ENCODE data around the gene RASGRP2.

The RASGRP2 gene

GRCh38 chr11:64726211-64726641 is 17.7 kb downstream of the RASGRP2 start:
- Histone ChIP-seq H3K4me1 (ENCODE audit: insufficient read depth, low read length) (peaks cover 29% of the 10 kb centered on the region), H3K9me3 (ENCODE audit: control insufficient read depth, insufficient read depth, low read length) (no peaks in the 10 kb centered on the region), H3K36me3 (ENCODE audit: insufficient read depth, low read length) (no peaks in the 10 kb centered on the region), H3K9ac (ENCODE audit: low read depth, low read length) (no peak overlapping the region)

- Histone ChIP-seq H3K36me3 (ENCODE audit: insufficient read depth, low read length) (no peaks in the 10 kb centered on the region), H3K4me1 (ENCODE audit: insufficient read depth, low read length) (peaks cover 29% of the 10 kb centered on the region), H3K9me3 (ENCODE audit: control insufficient read depth, insufficient read depth, low read length) (no peaks in the 10 kb centered on the region), H3K9ac (ENCODE audit: low read depth, low read length) (no peak overlapping the region)
Measured at GRCh38 chr11:64724863-64725532, 18.9 kb downstream of the RASGRP2 start.

- Histone ChIP-seq H3K9me3 (ENCODE audit: control insufficient read depth, insufficient read depth, low read length) (no peaks in the 10 kb centered on the region), H3K36me3 (ENCODE audit: insufficient read depth, low read length) (no peaks in the 10 kb centered on the region), H3K4me1 (ENCODE audit: insufficient read depth, low read length) (peaks cover 29% of the 10 kb centered on the region), H3K9ac (ENCODE audit: low read depth, low read length) (no peak overlapping the region; the same call in 1 of the 2 replicates)
Measured at GRCh38 chr11:64723907-64724862, 19.8 kb downstream of the RASGRP2 start.

- Histone ChIP-seq H3K4me1 (ENCODE audit: insufficient read depth, low read length) (peaks cover 29% of the 10 kb centered on the region), H3K9me3 (ENCODE audit: control insufficient read depth, insufficient read depth, low read length) (no peaks in the 10 kb centered on the region), H3K9ac (ENCODE audit: low read depth, low read length) (peak within 1 kb of the TSS; percentile 87), H3K36me3 (ENCODE audit: insufficient read depth, low read length) (no peaks in the 10 kb centered on the region)
Measured at GRCh38 chr11:64723117-64723906, 20.6 kb downstream of the RASGRP2 start, which contains the start of gene NRXN2. Gene NRXN2 (minus strand): TSS chr11:64723197. CDS start chr11:64713699, 9,498 bp downstream.

- Histone ChIP-seq H3K9ac (ENCODE audit: low read depth, low read length) (no peak overlapping the region), H3K4me1 (ENCODE audit: insufficient read depth, low read length) (peaks cover 29% of the 10 kb centered on the region), H3K36me3 (ENCODE audit: insufficient read depth, low read length) (no peaks in the 10 kb centered on the region), H3K9me3 (ENCODE audit: control insufficient read depth, insufficient read depth, low read length) (no peaks in the 10 kb centered on the region)
Measured at GRCh38 chr11:64722141-64723065, 21.5 kb downstream of the RASGRP2 start.

GRCh38 chr11:64721359-64721699 is 22.6 kb downstream of the RASGRP2 start:
- Histone ChIP-seq H3K9me3 (ENCODE audit: control insufficient read depth, insufficient read depth, low read length) (no peaks in the 10 kb centered on the region), H3K36me3 (ENCODE audit: insufficient read depth, low read length) (no peaks in the 10 kb centered on the region), H3K9ac (ENCODE audit: low read depth, low read length) (no peak overlapping the region), H3K4me1 (ENCODE audit: insufficient read depth, low read length) (peaks cover 30% of the 10 kb centered on the region)

- peaks cover 27% of the 10 kb centered on the region for H3K4me1 ChIP-seq (ENCODE audit: insufficient read depth, low read length)
- H3K9ac ChIP-seq (ENCODE audit: low read depth, low read length): no peak overlapping the region
- no peaks in the 10 kb centered on the region for H3K9me3 ChIP-seq (ENCODE audit: control insufficient read depth, insufficient read depth, low read length)
- no peaks in the 10 kb centered on the region for H3K36me3 ChIP-seq (ENCODE audit: insufficient read depth, low read length)
Measured at GRCh38 chr11:64720640-64721358, 23.1 kb downstream of the RASGRP2 start.

- Histone ChIP-seq H3K9me3 (ENCODE audit: control insufficient read depth, insufficient read depth, low read length) (no peaks in the 10 kb centered on the region), H3K9ac (ENCODE audit: low read depth, low read length) (no peak overlapping the region), H3K4me1 (ENCODE audit: insufficient read depth, low read length) (peaks cover 21% of the 10 kb centered on the region), H3K36me3 (ENCODE audit: insufficient read depth, low read length) (no peaks in the 10 kb centered on the region)
Measured at GRCh38 chr11:64720167-64720566, 23.8 kb downstream of the RASGRP2 start.

- no peak overlapping the region for H3K9ac ChIP-seq (ENCODE audit: low read depth, low read length)
- H3K4me1 ChIP-seq (ENCODE audit: insufficient read depth, low read length): peaks cover 20% of the 10 kb centered on the region
- no peaks in the 10 kb centered on the region for H3K36me3 ChIP-seq (ENCODE audit: insufficient read depth, low read length)
- no peaks in the 10 kb centered on the region for H3K9me3 ChIP-seq (ENCODE audit: control insufficient read depth, insufficient read depth, low read length)
Measured at GRCh38 chr11:64719406-64719805, 24.5 kb downstream of the RASGRP2 start.

- H3K9ac ChIP-seq (ENCODE audit: low read depth, low read length): no peak overlapping the region
- no peaks in the 10 kb centered on the region for H3K36me3 ChIP-seq (ENCODE audit: insufficient read depth, low read length)
- peaks cover 16% of the 10 kb centered on the region; the same call in 1 of the 2 replicates for H3K4me1 ChIP-seq (ENCODE audit: insufficient read depth, low read length)
- no peaks in the 10 kb centered on the region for H3K9me3 ChIP-seq (ENCODE audit: control insufficient read depth, insufficient read depth, low read length)
Measured at GRCh38 chr11:64718780-64719124, 25.2 kb downstream of the RASGRP2 start.

- no peaks in the 10 kb centered on the region for H3K9me3 ChIP-seq (ENCODE audit: control insufficient read depth, insufficient read depth, low read length)
- no peaks in the 10 kb centered on the region for H3K36me3 ChIP-seq (ENCODE audit: insufficient read depth, low read length)
- peaks cover 14% of the 10 kb centered on the region; the same call in 1 of the 2 replicates for H3K4me1 ChIP-seq (ENCODE audit: insufficient read depth, low read length)
- no peak overlapping the region for H3K9ac ChIP-seq (ENCODE audit: low read depth, low read length)
Measured at GRCh38 chr11:64718084-64718779, 25.7 kb downstream of the RASGRP2 start.

GRCh38 chr11:64717268-64717578 is 26.7 kb downstream of the RASGRP2 start:
- H3K9ac ChIP-seq (ENCODE audit: low read depth, low read length): no peak overlapping the region

More at GRCh38 chr11:64717268-64717578, 26.7 kb downstream of the RASGRP2 start:
- H3K36me3 ChIP-seq (ENCODE audit: insufficient read depth, low read length): no peaks in the 10 kb centered on the region
- peaks cover 14% of the 10 kb centered on the region; the same call in 1 of the 2 replicates for H3K4me1 ChIP-seq (ENCODE audit: insufficient read depth, low read length)
- no peaks in the 10 kb centered on the region for H3K9me3 ChIP-seq (ENCODE audit: control insufficient read depth, insufficient read depth, low read length)
